Caco-2 (cell line): ENCODE measurements around the gene SLC7A1. TPM values are rescaled to one million over a fixed set of nuclear protein-coding genes. Genes with fewer than 3 reads are reported as not detected.

ENCODE experiments used
- BruUV-seq: library from RNA; stranded (reverse); fragments of 400-500 nt; replicated peaks from 2 replicates; lab custom pipeline; 2021; lab: Mats Ljungman, UMichigan
- CTCF ChIA-PET: fragments of 300-600 bp; sonication (Branson Sonifier 250); formaldehyde crosslinking; loops from one replicate; lab custom pipeline; 2022; ENCODE audit warnings: antibody characterized with exemption; lab: Charles Lee
- POLR2A ChIA-PET: fragments of 300-600 bp; sonication (Branson Sonifier 250); formaldehyde crosslinking; loops from one replicate; lab custom pipeline; 2022; ENCODE audit warnings: antibody characterized with exemption; lab: Charles Lee
- DNase-seq, 2 experiments: peaks; one replicate each; pipeline versions ENCODE4 v3.0.0 to v3.0.0-alpha.2; 2020 to 2022
- H3K27me3 ChIP-seq: replicated peaks from 2 replicates; pipeline ENCODE4 v1.6.0; 2011; ENCODE audit warnings: low read length; ENCODE audit not compliant: control insufficient read depth, insufficient read depth
- H3K36me3 ChIP-seq: 2 replicates; pipeline ENCODE4 v1.5.1; 2011; ENCODE audit warnings: low read length; ENCODE audit not compliant: control insufficient read depth, insufficient read depth
- H3K4me1 ChIP-seq: fragments of 250-450 bp; sonication (Bioruptor Pico); 2 replicates; pipeline ENCODE4 v1.5.1; 2020; ENCODE audit warnings: mild to moderate bottlenecking
- H3K4me3 ChIP-seq: 2 replicates; pipeline ENCODE4 v1.5.1; 2011; ENCODE audit warnings: low read depth, mild to moderate bottlenecking, control low read depth, low read length
- H3K9me3 ChIP-seq: fragments of 250-450 bp; sonication (Bioruptor Pico); 2 replicates; pipeline ENCODE4 v1.5.1; 2020; ENCODE audit warnings: mild to moderate bottlenecking, moderate library complexity
- H3K27ac Mint-ChIP-seq: one replicate; pipeline ENCODE4 v1.8.0; 2022; ENCODE audit warnings: mixed read lengths; ENCODE audit not compliant: unreplicated experiment
- H3K27me3 Mint-ChIP-seq: one replicate; pipeline ENCODE4 v1.8.0; 2022; ENCODE audit warnings: mixed read lengths; ENCODE audit not compliant: insufficient read depth, unreplicated experiment
- H3K36me3 Mint-ChIP-seq: one replicate; pipeline ENCODE4 v1.8.0; 2022; ENCODE audit warnings: mild to moderate bottlenecking, mixed read lengths; ENCODE audit not compliant: insufficient read depth, unreplicated experiment
- H3K4me1 Mint-ChIP-seq: one replicate; pipeline ENCODE4 v1.8.0; 2022; ENCODE audit warnings: low read depth, mixed read lengths; ENCODE audit not compliant: unreplicated experiment
- H3K4me3 Mint-ChIP-seq: one replicate; pipeline ENCODE4 v1.8.0; 2022; ENCODE audit warnings: mild to moderate bottlenecking, moderate library complexity, mixed read lengths; ENCODE audit not compliant: unreplicated experiment
- H3K9me3 Mint-ChIP-seq: one replicate; pipeline ENCODE4 v1.8.0; 2022; ENCODE audit warnings: mixed read lengths; ENCODE audit not compliant: unreplicated experiment
- CTCF ChIP-seq, 2 experiments: fragments of 200-600 bp in 1 of 2; IDR thresholded peaks; 1 replicate in 1 of 2; 2 replicates in 1 of 2; pipeline versions ENCODE4 v1.5.1 to v1.8.0; 2011 to 2022; ENCODE audit warnings: antibody characterized with exemption in 1 of 2, control low read depth in 1 of 2, inconsistent platforms in 1 of 2, low read depth in 1 of 2, low read length in 1 of 2, mild to moderate bottlenecking in 1 of 2, moderate library complexity in 1 of 2; ENCODE audit not compliant: insufficient read depth in 1 of 2, severe bottlenecking in 1 of 2, unreplicated experiment in 1 of 2
- intact Hi-C: fragments of 100-400 bp; cut with micrococcal nuclease; formaldehyde crosslinking; loops from one replicate; pipeline ENCODE4 v1.10.0; 2022; ENCODE audit not compliant: unreplicated experiment
- total RNA-seq: library from RNA; stranded (reverse); gene quantifications from 2 replicates; pipeline ENCODE4 v1.2.3, GENCODE V29; 2022

Gene SLC7A1
- total RNA-seq, 1 experiment from 2014 or later, result 180 TPM

DNA sequence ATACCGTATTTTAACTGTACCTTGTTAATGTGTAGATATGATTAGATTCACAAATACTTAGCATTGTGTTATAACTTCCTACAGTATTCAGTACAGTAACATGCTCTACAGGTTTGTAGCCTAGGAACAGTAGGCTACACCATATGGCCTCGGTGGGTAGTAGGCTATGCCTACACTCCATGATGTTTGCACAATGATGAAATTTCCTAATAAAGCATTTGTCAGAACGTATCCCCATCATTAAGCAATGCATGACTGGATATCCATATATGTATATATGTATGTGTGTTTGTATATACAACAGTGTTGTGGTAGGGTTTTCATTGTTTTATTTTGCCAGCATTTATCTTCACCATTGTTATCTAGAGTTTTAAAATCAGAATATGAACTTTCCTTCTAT lies 119.4 kb downstream of the SLC7A1 start:
- H3K27ac Mint-ChIP-seq, result no peak overlapping the region
- no peaks in the 10 kb centered on the region for H3K36me3 ChIP-seq
- no peaks in the 10 kb centered on the region for H3K9me3 ChIP-seq
- BruUV-seq, result no TSS peak
- no peaks in the 10 kb centered on the region for H3K36me3 Mint-ChIP-seq
- H3K4me3 ChIP-seq, result no peak overlapping the region
- peaks cover 3% of the 10 kb centered on the region for H3K27me3 Mint-ChIP-seq
- H3K4me1 ChIP-seq, result no peaks in the 10 kb centered on the region
- H3K9me3 Mint-ChIP-seq, result no peaks in the 10 kb centered on the region
- no peaks in the 10 kb centered on the region for H3K27me3 ChIP-seq
- intact Hi-C loops, result loop anchor here (10.0 kb wide), 1 partner anchor 181 kb away; no protein-coding TSS in a partner anchor
- no peak for TF ChIP-seq CTCF (IDR thresholded peaks at IDR 0.05; ENCODE audit: insufficient read depth in 1 of 2, low read depth in 1 of 2, low read length in 1 of 2, severe bottlenecking in 1 of 2, unreplicated experiment in 1 of 2)
- ChIA-PET POLR2A (no interaction called here), CTCF (no interaction called here)
- no peak for DNase-seq
- no peaks in the 10 kb centered on the region for H3K4me1 Mint-ChIP-seq
- H3K4me3 Mint-ChIP-seq, result no peak overlapping the region

GRCh38 chr13:29474991-29475390 lies 120.5 kb downstream of the SLC7A1 start:
- intact Hi-C loops, result loop anchor here (5.0 to 10.0 kb wide), 2 partner anchors 113 to 180 kb away; no protein-coding TSS in a partner anchor
- no TSS peak for BruUV-seq
- H3K4me3 ChIP-seq, result no peak overlapping the region
- Mint-ChIP-seq H3K4me1 (no peaks in the 10 kb centered on the region), H3K27me3 (peaks cover 3% of the 10 kb centered on the region), H3K4me3 (no peak overlapping the region), H3K36me3 (no peaks in the 10 kb centered on the region), H3K9me3 (no peaks in the 10 kb centered on the region), H3K27ac (no peak overlapping the region)
- no peak for DNase-seq
- no peak for TF ChIP-seq CTCF (IDR thresholded peaks at IDR 0.05; ENCODE audit: insufficient read depth in 1 of 2, low read depth in 1 of 2, low read length in 1 of 2, severe bottlenecking in 1 of 2, unreplicated experiment in 1 of 2)
- H3K36me3 ChIP-seq, result no peaks in the 10 kb centered on the region
- H3K27me3 ChIP-seq, result no peaks in the 10 kb centered on the region
- H3K9me3 ChIP-seq, result no peaks in the 10 kb centered on the region
- ChIA-PET CTCF (no interaction called here), POLR2A (no interaction called here)
- H3K4me1 ChIP-seq, result no peaks in the 10 kb centered on the region

- Histone ChIP-seq H3K36me3 (no peaks in the 10 kb centered on the region), H3K4me1 (no peaks in the 10 kb centered on the region), H3K9me3 (no peaks in the 10 kb centered on the region), H3K4me3 (no peak overlapping the region), H3K27me3 (no peaks in the 10 kb centered on the region)
- Mint-ChIP-seq H3K4me1 (no peaks in the 10 kb centered on the region), H3K36me3 (no peaks in the 10 kb centered on the region), H3K4me3 (no peak overlapping the region), H3K9me3 (no peaks in the 10 kb centered on the region), H3K27me3 (peaks cover 3% of the 10 kb centered on the region), H3K27ac (no peak overlapping the region)
- BruUV-seq, result no TSS peak
- intact Hi-C loops, result loop anchor here (2.0 to 10.0 kb wide), 3 partner anchors 70 to 178 kb away; no protein-coding TSS in a partner anchor
- ChIA-PET CTCF (no interaction called here), POLR2A (no interaction called here)
- no peak for TF ChIP-seq CTCF (IDR thresholded peaks at IDR 0.05; ENCODE audit: insufficient read depth in 1 of 2, low read depth in 1 of 2, low read length in 1 of 2, severe bottlenecking in 1 of 2, unreplicated experiment in 1 of 2)
- DNase-seq, result no peak
Observed at GRCh38 chr13:29473166-29473565, 122.3 kb downstream of the SLC7A1 start.
